ENCODE data around the gene C11orf91.
"Not testable (repeated sequence)": the region's sequence is repeated elsewhere in the genome, so short reads cannot be mapped to it uniquely, and the experiment has no call there.

DNA sequence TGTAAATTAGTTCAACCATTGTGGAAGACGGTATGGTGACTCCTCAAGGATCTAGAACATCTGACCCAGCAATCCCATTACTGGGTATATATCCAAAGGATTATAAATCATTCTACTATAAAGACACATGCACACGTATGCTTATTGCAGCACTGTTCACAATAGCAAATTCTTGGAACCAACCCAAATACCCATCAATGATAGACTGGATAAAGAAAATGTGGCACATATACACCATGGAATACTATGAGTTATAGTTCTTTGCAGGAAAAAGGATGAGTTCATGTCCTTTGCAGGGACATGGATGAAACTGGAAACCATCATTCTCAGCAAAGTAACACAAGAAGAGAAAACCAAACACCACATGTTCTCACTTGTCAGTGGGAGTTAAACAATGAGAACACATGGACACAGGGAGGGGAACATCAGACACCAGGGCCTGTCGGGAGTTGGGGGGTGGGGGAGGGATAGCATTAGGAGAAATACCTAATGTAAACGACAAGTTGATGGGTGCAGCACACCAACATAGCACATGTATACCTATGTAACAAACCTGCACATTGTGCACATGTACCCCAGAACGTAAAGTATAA is 28.5 kb upstream of the C11orf91 start:
- not testable (repeated sequence) for TF ChIP-seq CTCF, EZH2, EZH2phosphoT487 (IDR thresholded peaks at IDR 0.05)

Data from neural progenitor cell (in vitro differentiated cells).